ENCODE results near the gene FABP7. TPM values are rescaled to one million over a fixed set of nuclear protein-coding genes. Genes with fewer than 3 reads are reported as not detected.

The FABP7 gene
- not detected in 2 replicates for total RNA-seq

GRCh38 chr6:122779667-122780066, at the start of gene FABP7:
TSS of gene FABP7 (plus strand) at chr6:122779716. CDS start at chr6:122779795, 79 bp downstream.

GRCh38 chr6:122789182-122790027, 9.9 kb downstream of the FABP7 start, which contains the start of gene SMPDL3A:
TSS of gene SMPDL3A (plus strand) at chr6:122789258. CDS start at chr6:122789347, 89 bp downstream.

Other genes starting within 250 kb of the FABP7 start
- gene PKIB, start 169.3 kb upstream of the FABP7 start, total RNA-seq = 2.1 and 9.3 TPM in 2 replicates
- 24.4 and 57.7 TPM in 2 replicates for gene SMPDL3A, start 9.5 kb downstream of the FABP7 start, total RNA-seq
- gene CLVS2, start 216.5 kb downstream of the FABP7 start, total RNA-seq = under 0.01 TPM in 1 of 2 replicates, not detected in the other